GM23248 (cell line): ENCODE data around the gene RPP21. TPM values are rescaled to one million over a fixed set of nuclear protein-coding genes. Genes with fewer than 3 reads are reported as not detected.

Experiments
- DNase-seq: peaks from one replicate; pipeline ENCODE4 v3.0.0-alpha.2; 2015
- H2AFZ ChIP-seq: fragments of 200-600 bp; sonication (generic); 2 replicates; pipeline ENCODE4 v1.6.1; 2016; ENCODE audit warnings: antibody characterized with exemption
- H3F3A ChIP-seq: fragments of 200-600 bp; sonication (generic); 2 replicates; pipeline ENCODE4 v1.6.1; 2016; ENCODE audit warnings: mild to moderate bottlenecking, antibody characterized with exemption, mixed run types; ENCODE audit not compliant: insufficient read depth
- H3K27ac ChIP-seq: fragments of 200-600 bp; sonication (generic); 2 replicates; pipeline ENCODE4 v1.5.1; 2016; ENCODE audit warnings: mild to moderate bottlenecking
- H3K27me3 ChIP-seq: fragments of 200-600 bp; sonication (generic); replicated peaks from 2 replicates; pipeline ENCODE4 v1.6.1; 2016; ENCODE audit warnings: mild to moderate bottlenecking; ENCODE audit not compliant: insufficient read depth
- H3K36me3 ChIP-seq: fragments of 200-600 bp; sonication (generic); 2 replicates; pipeline ENCODE4 v1.6.1; 2016; ENCODE audit warnings: low read depth, mild to moderate bottlenecking
- H3K4me1 ChIP-seq: fragments of 200-600 bp; sonication (generic); 2 replicates; pipeline ENCODE4 v1.6.1; 2016; ENCODE audit warnings: mild to moderate bottlenecking; ENCODE audit not compliant: insufficient read depth
- H3K4me2 ChIP-seq: fragments of 200-600 bp; sonication (generic); one replicate; pipeline ENCODE4 v1.6.1; 2016; ENCODE audit warnings: mild to moderate bottlenecking; ENCODE audit not compliant: unreplicated experiment
- H3K4me3 ChIP-seq: fragments of 200-600 bp; sonication (generic); 2 replicates; pipeline ENCODE4 v1.5.1; 2016; ENCODE audit warnings: mild to moderate bottlenecking
- H3K79me2 ChIP-seq: fragments of 200-600 bp; sonication (generic); 2 replicates; pipeline ENCODE4 v1.6.1; 2016; ENCODE audit warnings: mild to moderate bottlenecking; ENCODE audit not compliant: insufficient read depth
- H3K9ac ChIP-seq: fragments of 200-600 bp; sonication (generic); 2 replicates; pipeline ENCODE4 v1.6.1; 2016; ENCODE audit warnings: mild to moderate bottlenecking
- H3K9me2 ChIP-seq: fragments of 200-600 bp; sonication (generic); 2 replicates; pipeline ENCODE4 v1.6.1; 2016; ENCODE audit warnings: mixed run types, mild to moderate bottlenecking, moderate library complexity; ENCODE audit not compliant: insufficient read depth
- H3K9me3 ChIP-seq: fragments of 200-600 bp; sonication (generic); one replicate; pipeline ENCODE4 v1.6.1; 2017; ENCODE audit warnings: low read depth
- H4K20me1 ChIP-seq: fragments of 200-600 bp; sonication (generic); 2 replicates; pipeline ENCODE4 v1.6.0; 2016; ENCODE audit not compliant: insufficient read depth
- EZH2 ChIP-seq: fragments of 200-600 bp; sonication (generic); IDR thresholded peaks from 2 replicates; pipeline ENCODE4 v1.6.1; 2018; ENCODE audit warnings: antibody characterized with exemption, mild to moderate bottlenecking; ENCODE audit not compliant: insufficient read depth, poor library complexity, severe bottlenecking
- EZH2phosphoT487 ChIP-seq: fragments of 200-600 bp; sonication (generic); IDR thresholded peaks from 2 replicates; pipeline ENCODE4 v1.6.1; 2018; ENCODE audit warnings: antibody characterized with exemption, moderate library complexity, mild to moderate bottlenecking, low read depth; ENCODE audit not compliant: insufficient read depth
- WGBS, 2 experiments: methylation state at CpG; one replicate each; pipeline ENCODE4 v1.1.6; 2015 to 2017; ENCODE audit warnings: low lambda C conversion rate in 2 of 2, low coverage in 1 of 2; ENCODE audit errors: missing lambda C conversion rate in 2 of 2; 5-methylcytosine and 5-hydroxymethylcytosine counted together
- in situ Hi-C: fragments of 300-500 bp; cut with MboI; formaldehyde crosslinking; loops from 2 replicates; pipeline ENCODE4 v1.15.0; 2020
- polyA plus RNA-seq: library from polyadenylated mRNA; unstranded; fragments of >200 nt; fragmentation: Nextera tagmentation; extraction: Ambion mirVana; gene quantifications from 2 replicates; pipeline ENCODE4 v1.2.1, GENCODE V29; 2016
- total RNA-seq: library from RNA; depleted of rRNA; stranded (reverse); fragments of >200 nt; shearing (Covaris generic); gene quantifications from 2 replicates; pipeline ENCODE4 v1.2.3, GENCODE V29; 2014; rRNA removed

The RPP21 gene
- total RNA-seq = 40.2 and 45.8 TPM in 2 replicates
- polyA plus RNA-seq = 63.4 and 67.2 TPM in 2 replicates

DNA sequence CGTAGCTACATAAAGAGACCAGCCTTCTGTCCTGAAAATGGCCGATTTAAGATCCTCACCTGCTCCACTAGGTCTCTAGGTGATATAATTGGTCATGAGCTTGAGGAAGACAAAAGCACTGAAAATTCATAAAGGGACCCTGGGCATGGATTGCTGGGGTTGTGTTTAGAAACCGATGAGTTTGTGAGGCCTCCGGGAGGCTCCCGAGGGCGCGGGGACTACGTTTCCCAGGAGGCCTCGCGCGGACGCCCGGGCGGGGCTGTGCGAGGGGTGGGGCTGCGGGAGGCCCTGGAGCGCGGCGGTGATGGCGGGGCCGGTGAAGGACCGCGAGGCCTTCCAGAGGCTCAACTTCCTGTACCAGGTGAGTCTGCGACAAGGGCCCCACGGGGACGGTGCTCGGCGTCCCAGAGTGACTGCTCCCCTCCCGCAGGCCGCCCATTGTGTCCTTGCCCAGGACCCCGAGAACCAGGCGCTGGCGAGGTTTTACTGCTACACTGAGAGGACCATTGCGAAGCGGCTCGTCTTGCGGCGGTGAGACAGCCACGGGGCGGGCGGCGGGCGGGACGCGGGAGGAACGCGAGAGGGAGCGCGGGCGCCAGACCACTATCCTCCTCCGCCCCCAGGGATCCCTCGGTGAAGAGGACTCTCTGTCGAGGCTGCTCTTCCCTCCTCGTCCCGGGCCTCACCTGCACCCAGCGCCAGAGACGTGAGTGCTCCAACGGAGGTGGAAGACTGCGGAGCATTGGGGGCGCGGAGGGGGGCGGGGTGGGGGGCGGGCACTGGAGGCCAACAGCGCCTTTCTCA is at the start of gene RPP21:
TSS of gene RPP21 (plus strand) at position 289 of the 804 bp plus-strand sequence. CDS start at position 305, 16 bp downstream.
- peak; percentile 94 for DNase-seq

DNA sequence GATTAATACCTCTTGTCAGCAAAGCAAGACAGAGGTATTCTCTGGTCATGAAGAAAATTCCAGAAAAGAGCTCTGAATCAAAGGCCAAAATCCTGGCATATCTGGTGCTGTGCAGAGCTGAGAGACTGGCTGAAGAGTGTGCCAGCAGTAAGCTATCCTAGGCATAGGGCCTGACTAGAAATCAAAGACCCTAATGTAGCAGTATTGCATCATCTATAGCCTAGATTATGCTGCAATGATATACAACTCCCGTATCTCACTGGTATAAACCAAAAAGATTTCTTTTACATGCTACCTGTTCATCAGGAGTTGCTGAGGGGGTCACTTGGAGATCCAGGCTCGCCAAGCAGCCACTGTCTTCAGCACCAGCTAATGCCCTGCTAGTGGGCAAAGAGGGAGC is 49.1 kb upstream of the RPP21 start:
- Histone ChIP-seq H3K36me3 (peaks cover 15% of the 10 kb centered on the region), H2AFZ (no peak overlapping the region), H3K4me3 (no peak overlapping the region), H3K4me1 (no peaks in the 10 kb centered on the region), H3K79me2 (peaks cover 31% of the 10 kb centered on the region), H3F3A (peaks cover 5% of the 10 kb centered on the region; the same call in 1 of the 2 replicates), H3K27ac (no peak overlapping the region), H4K20me1 (no peaks in the 10 kb centered on the region), H3K9me3 (no peaks in the 10 kb centered on the region), H3K27me3 (no peaks in the 10 kb centered on the region), H3K9ac (no peak overlapping the region), H3K4me2 (no peak overlapping the region), H3K9me2 (no peaks in the 10 kb centered on the region)
- TF ChIP-seq EZH2phosphoT487 (no peak), EZH2 (no peak)
- in situ Hi-C loops = no loop called here
- DNase-seq = no peak
- 91 to 100% methylated on average over 2 of the region's 2 CpGs for WGBS, 2 experiments

More for the DNA sequence above, at the start of gene RPP21:
- peaks cover 9% of the 10 kb centered on the region; the same call in 1 of the 2 replicates for H3K4me1 ChIP-seq
- peak within 1 kb of the TSS; percentile 87 for H3K4me3 ChIP-seq
- H2AFZ ChIP-seq = peak within 1 kb of the TSS; percentile 88
- WGBS, 2 experiments = 6 to 8% methylated on average over 39 to 46 of the region's 64 CpGs
- peak within 1 kb of the TSS; percentile 49 for H3K27ac ChIP-seq
- TF ChIP-seq EZH2phosphoT487 (no peak), EZH2 (no peak)
- peaks cover 12% of the 10 kb centered on the region; the same call in 1 of the 2 replicates for H3F3A ChIP-seq
- H3K4me2 ChIP-seq = peak within 1 kb of the TSS; percentile 94
- 0 out of 2 replicates have a peak, but pooled peaks cover 11% of the 10 kb centered on the region for H3K36me3 ChIP-seq
- H3K9me3 ChIP-seq = no peaks in the 10 kb centered on the region
- no peaks in the 10 kb centered on the region for H4K20me1 ChIP-seq
- no peaks in the 10 kb centered on the region for H3K27me3 ChIP-seq
- H3K9ac ChIP-seq = peak within 1 kb of the TSS; percentile 87
- in situ Hi-C loops = no loop called here
- peaks cover 13% of the 10 kb centered on the region for H3K79me2 ChIP-seq
- H3K9me2 ChIP-seq = no peaks in the 10 kb centered on the region

DNA sequence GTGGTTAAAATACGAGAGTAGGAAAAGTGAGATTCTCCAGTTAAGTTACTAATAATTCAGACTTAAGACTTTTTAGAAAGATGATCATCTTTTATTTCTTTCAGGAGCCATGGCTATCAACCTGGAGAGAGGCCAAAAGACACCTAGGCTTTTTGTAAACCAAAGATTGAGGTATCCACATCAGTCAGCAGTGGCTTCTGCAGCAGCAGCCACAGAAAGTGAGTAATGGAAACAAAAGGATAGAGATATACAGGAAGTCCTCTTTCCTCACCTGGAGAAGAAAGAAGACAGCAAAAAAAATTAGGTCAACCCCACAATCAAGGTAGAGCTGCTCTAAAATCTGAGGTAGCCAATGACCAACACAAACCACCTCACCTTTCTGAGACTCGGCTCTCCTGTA is 41.0 kb upstream of the RPP21 start:
- Histone ChIP-seq H4K20me1 (peaks cover 7% of the 10 kb centered on the region), H3K4me1 (no peaks in the 10 kb centered on the region), H3K27ac (no peak overlapping the region), H3K9me3 (no peaks in the 10 kb centered on the region), H3F3A (no peaks in the 10 kb centered on the region; the same call in 1 of the 2 replicates), H2AFZ (no peak overlapping the region), H3K4me2 (no peak overlapping the region), H3K27me3 (no peaks in the 10 kb centered on the region), H3K4me3 (no peak overlapping the region), H3K36me3 (peaks cover 7% of the 10 kb centered on the region; the same call in 1 of the 2 replicates), H3K79me2 (peaks cover 100% of the 10 kb centered on the region), H3K9me2 (no peaks in the 10 kb centered on the region; the same call in 1 of the 2 replicates), H3K9ac (no peak overlapping the region)
- DNase-seq = no peak
- 75 to 80% methylated on average over 2 of the region's 2 CpGs for WGBS, 2 experiments
- in situ Hi-C loops = no loop called here
- TF ChIP-seq EZH2 = no peak
- TF ChIP-seq EZH2phosphoT487 = no peak

DNA sequence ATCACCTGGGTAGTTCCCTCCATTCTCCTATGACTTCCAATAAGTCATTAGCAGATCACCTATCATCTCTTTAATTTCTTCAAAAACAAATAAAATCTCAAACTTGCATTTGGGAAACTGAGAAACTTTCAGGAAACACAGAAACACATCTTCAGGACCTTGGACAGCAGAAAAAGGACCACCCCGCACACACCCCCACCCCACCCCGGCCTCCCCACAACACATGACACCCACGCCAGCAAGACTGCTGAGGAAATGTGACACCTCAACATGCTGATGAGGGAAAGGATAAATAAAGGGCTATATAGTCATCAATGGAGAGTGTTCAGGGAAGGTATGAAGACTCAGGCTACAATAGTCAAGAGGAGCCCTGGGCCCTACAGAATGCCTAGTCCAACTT is 33.9 kb upstream of the RPP21 start:
- H3K4me1 ChIP-seq = no peaks in the 10 kb centered on the region
- no peak overlapping the region for H3K4me3 ChIP-seq
- 82 to 92% methylated on average over 3 of the region's 3 CpGs for WGBS, 2 experiments
- H4K20me1 ChIP-seq = peaks cover 21% of the 10 kb centered on the region
- no peaks in the 10 kb centered on the region for H3K27me3 ChIP-seq
- peaks cover 9% of the 10 kb centered on the region; the same call in 1 of the 2 replicates for H3K36me3 ChIP-seq
- no peaks in the 10 kb centered on the region for H3F3A ChIP-seq
- H3K9me3 ChIP-seq = no peaks in the 10 kb centered on the region
- TF ChIP-seq EZH2phosphoT487 (no peak), EZH2 (no peak)
- no peak overlapping the region for H3K4me2 ChIP-seq
- DNase-seq = no peak
- in situ Hi-C loops = no loop called here
- no peak overlapping the region for H3K9ac ChIP-seq
- H3K79me2 ChIP-seq = peaks cover 100% of the 10 kb centered on the region
- no peak overlapping the region for H3K27ac ChIP-seq
- H2AFZ ChIP-seq = no peak overlapping the region
- H3K9me2 ChIP-seq = no peaks in the 10 kb centered on the region
